ENCODE data around the gene SUPT4H1.

The SUPT4H1 gene

GRCh38 chr17:58381124-58382035 lies 29.4 kb upstream of the SUPT4H1 start:
- no peak for DNase-seq (ENCODE audit: low read depth)
- no peak overlapping the region for H3K4me3 ChIP-seq (ENCODE audit: low read depth, low read length)

- no peak for DNase-seq (ENCODE audit: low read depth)
- H3K4me3 ChIP-seq (ENCODE audit: low read depth, low read length), result no peak overlapping the region
These were observed 28.5 kb upstream of the SUPT4H1 start for GRCh38 chr17:58380207-58381123.

GRCh38 chr17:58379511-58379824 lies 27.5 kb upstream of the SUPT4H1 start:
- DNase-seq (ENCODE audit: low read depth), result no peak
- H3K4me3 ChIP-seq (ENCODE audit: low read depth, low read length), result no peak overlapping the region

GRCh38 chr17:58378733-58379510 lies 26.9 kb upstream of the SUPT4H1 start:
- no peak overlapping the region for H3K4me3 ChIP-seq (ENCODE audit: low read depth, low read length)
- no peak for DNase-seq (ENCODE audit: low read depth)

- DNase-seq (ENCODE audit: low read depth), result no peak
- H3K4me3 ChIP-seq (ENCODE audit: low read depth, low read length), result no peak overlapping the region
These were observed 25.7 kb upstream of the SUPT4H1 start for GRCh38 chr17:58377661-58378060.

- no peak for DNase-seq (ENCODE audit: low read depth)
- H3K4me3 ChIP-seq (ENCODE audit: low read depth, low read length), result no peak overlapping the region
These were observed 25.1 kb upstream of the SUPT4H1 start for GRCh38 chr17:58377093-58377601.

- no peak for DNase-seq (ENCODE audit: low read depth)
- H3K4me3 ChIP-seq (ENCODE audit: low read depth, low read length), result no peak overlapping the region
These were observed 24.5 kb upstream of the SUPT4H1 start for GRCh38 chr17:58376472-58377000.

- DNase-seq (ENCODE audit: low read depth), result no peak
- H3K4me3 ChIP-seq (ENCODE audit: low read depth, low read length), result no peak overlapping the region
These were observed 23.8 kb upstream of the SUPT4H1 start for GRCh38 chr17:58375811-58376210.

GRCh38 chr17:58375256-58375655 lies 23.3 kb upstream of the SUPT4H1 start:
- DNase-seq (ENCODE audit: low read depth), result no peak
- H3K4me3 ChIP-seq (ENCODE audit: low read depth, low read length), result no peak overlapping the region

GRCh38 chr17:58373923-58374322 lies 21.9 kb upstream of the SUPT4H1 start:
- no peak overlapping the region for H3K4me3 ChIP-seq (ENCODE audit: low read depth, low read length)
- no peak for DNase-seq (ENCODE audit: low read depth)

- no peak overlapping the region for H3K4me3 ChIP-seq (ENCODE audit: low read depth, low read length)
- no peak for DNase-seq (ENCODE audit: low read depth)
These were observed 21.0 kb upstream of the SUPT4H1 start for GRCh38 chr17:58373003-58373402.

GRCh38 chr17:58371300-58371950 lies 19.4 kb upstream of the SUPT4H1 start:
- no peak overlapping the region for H3K4me3 ChIP-seq (ENCODE audit: low read depth, low read length)
- no peak for DNase-seq (ENCODE audit: low read depth)

GRCh38 chr17:58370716-58371115 lies 18.7 kb upstream of the SUPT4H1 start:
- H3K4me3 ChIP-seq (ENCODE audit: low read depth, low read length), result no peak overlapping the region

GRCh38 chr17:58370309-58370708 lies 18.3 kb upstream of the SUPT4H1 start:
- H3K4me3 ChIP-seq (ENCODE audit: low read depth, low read length), result no peak overlapping the region
- no peak for DNase-seq (ENCODE audit: low read depth)

More at GRCh38 chr17:58370716-58371115, 18.7 kb upstream of the SUPT4H1 start:
- DNase-seq (ENCODE audit: low read depth), result no peak

GRCh38 chr17:58369214-58370031 lies 17.4 kb upstream of the SUPT4H1 start:
- DNase-seq (ENCODE audit: low read depth), result no peak
- H3K4me3 ChIP-seq (ENCODE audit: low read depth, low read length), result no peak overlapping the region

GRCh38 chr17:58368860-58369213 lies 16.8 kb upstream of the SUPT4H1 start:
- DNase-seq (ENCODE audit: low read depth), result no peak
- H3K4me3 ChIP-seq (ENCODE audit: low read depth, low read length), result no peak overlapping the region

- no peak overlapping the region for H3K4me3 ChIP-seq (ENCODE audit: low read depth, low read length)
- no peak for DNase-seq (ENCODE audit: low read depth)
These were observed 15.5 kb upstream of the SUPT4H1 start for GRCh38 chr17:58367461-58367860.

GRCh38 chr17:58365980-58366595 lies 14.1 kb upstream of the SUPT4H1 start:
- DNase-seq (ENCODE audit: low read depth), result no peak
- no peak overlapping the region for H3K4me3 ChIP-seq (ENCODE audit: low read depth, low read length)
